C4-2B (cell line): ENCODE results near the gene CAPN9.

Experiments
- H3K27ac ChIP-seq: fragments of 450-650 bp; 2 replicates; pipeline ENCODE4 v1.5.1; 2017
- ZFX ChIP-seq: fragments of 450-650 bp; IDR thresholded peaks from 2 replicates; pipeline ENCODE4 v1.6.1; 2017
- TF ChIP-seq, protein P1 (sequence below): fragments of 450-650 bp; conservative IDR thresholded peaks from 2 replicates; pipeline ENCODE4 v1.5.1; 2017; ENCODE audit warnings: mild to moderate bottlenecking

Gene CAPN9

DNA sequence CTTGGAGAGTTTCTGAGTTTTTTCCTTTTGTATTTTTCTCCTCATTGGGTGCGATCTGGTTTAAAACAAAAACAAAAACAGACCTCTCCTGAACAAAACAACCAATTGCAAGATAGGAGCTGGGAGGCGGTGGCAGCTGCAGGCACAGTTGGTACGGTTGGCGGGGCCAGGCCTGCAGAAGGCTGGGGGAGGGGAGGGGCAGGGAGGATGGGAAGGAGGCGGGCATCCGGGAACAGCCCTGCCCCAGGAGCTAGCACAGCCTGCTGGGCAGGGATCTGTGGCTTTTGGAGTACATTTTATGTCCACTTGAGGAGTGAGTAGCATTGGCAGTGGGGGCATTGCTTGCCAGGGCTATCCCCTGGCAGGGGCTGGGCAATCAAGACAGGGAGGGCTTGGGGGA, 5.2 kb downstream of the CAPN9 start:
- H3K27ac ChIP-seq, result peak overlapping the region; percentile 92
- no peak for TF ChIP-seq ZFX
- TF ChIP-seq, protein P1, sequence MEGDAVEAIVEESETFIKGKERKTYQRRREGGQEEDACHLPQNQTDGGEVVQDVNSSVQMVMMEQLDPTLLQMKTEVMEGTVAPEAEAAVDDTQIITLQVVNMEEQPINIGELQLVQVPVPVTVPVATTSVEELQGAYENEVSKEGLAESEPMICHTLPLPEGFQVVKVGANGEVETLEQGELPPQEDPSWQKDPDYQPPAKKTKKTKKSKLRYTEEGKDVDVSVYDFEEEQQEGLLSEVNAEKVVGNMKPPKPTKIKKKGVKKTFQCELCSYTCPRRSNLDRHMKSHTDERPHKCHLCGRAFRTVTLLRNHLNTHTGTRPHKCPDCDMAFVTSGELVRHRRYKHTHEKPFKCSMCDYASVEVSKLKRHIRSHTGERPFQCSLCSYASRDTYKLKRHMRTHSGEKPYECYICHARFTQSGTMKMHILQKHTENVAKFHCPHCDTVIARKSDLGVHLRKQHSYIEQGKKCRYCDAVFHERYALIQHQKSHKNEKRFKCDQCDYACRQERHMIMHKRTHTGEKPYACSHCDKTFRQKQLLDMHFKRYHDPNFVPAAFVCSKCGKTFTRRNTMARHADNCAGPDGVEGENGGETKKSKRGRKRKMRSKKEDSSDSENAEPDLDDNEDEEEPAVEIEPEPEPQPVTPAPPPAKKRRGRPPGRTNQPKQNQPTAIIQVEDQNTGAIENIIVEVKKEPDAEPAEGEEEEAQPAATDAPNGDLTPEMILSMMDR, result no peak

DNA sequence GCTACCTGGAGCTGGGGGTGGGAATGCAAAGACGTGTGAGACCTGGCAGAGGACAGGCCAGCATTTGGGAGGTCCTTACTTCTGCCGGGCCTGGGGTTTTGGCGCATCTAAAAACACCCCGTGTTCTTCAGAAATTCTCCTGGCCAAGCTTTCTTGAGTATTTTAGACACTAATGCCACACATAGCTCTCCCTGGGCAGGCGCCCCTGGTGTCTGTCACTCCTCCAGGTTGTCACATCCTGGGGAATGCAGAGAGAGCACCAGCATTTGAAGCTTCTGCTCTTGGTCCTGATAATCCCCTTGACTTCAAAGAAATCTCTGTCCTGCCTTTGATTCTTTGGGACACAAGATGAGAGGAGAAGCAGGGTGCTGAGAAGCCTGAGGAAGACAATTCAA, 6.0 kb downstream of the CAPN9 start:
- no peak for TF ChIP-seq ZFX
- TF ChIP-seq, protein P1, result no peak
- peak overlapping the region; percentile 92 for H3K27ac ChIP-seq

DNA sequence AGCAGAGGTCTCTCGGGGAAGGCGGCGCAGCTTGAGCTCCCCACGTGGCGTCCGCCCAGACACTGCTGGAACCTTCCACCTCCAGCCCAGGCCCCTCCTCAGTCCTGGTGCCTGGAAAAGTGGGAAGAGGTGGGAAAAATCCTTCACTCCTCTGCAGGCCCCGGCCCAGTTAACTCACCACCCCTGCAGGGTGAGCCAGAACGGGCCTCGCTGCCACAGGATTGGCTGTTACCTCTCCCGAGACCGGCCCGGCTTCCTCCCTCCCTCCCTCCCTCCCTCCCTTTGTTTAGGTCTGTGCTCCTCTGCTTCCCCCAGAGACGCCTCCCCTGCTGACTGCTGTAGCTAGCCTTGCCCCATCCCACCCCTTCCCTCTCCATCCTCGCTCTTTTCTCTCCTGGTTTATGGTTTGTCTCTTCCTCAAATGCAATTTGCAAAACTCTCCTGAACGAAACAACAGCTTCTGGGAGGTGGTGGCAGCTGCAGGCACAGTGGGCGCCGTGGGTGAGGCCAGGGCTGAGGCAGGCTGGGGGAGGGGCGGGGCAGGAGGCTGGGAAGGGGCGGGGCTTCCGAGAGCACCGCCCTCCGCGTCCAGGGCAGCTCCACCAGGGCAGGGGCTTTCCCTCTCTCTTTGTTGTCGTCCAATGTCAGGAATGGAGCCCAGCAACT, 6.5 kb downstream of the CAPN9 start:
- TF ChIP-seq, protein P1, result no peak
- TF ChIP-seq ZFX, result no peak
- H3K27ac ChIP-seq, result peak overlapping the region; percentile 92

DNA sequence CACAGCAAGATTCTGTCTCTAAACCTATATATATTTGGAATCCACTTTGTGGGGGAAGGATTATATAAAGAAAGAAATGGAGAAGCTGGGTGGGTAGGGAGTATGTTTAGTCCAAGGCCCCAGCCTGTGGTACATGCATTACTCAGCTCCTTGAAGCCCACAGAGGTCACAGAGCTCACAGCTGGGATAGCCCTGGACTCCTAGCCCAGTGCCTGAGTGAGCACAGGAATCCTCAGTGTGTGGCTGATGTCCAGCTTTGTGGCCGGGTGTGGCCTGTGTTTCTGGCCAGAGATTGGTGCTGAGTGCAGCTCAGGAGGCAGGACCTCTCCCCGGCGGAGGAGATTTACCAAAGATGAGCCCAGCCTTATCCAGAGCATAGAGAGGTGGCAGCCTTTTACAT, 7.6 kb downstream of the CAPN9 start:
- H3K27ac ChIP-seq, result peak overlapping the region; percentile 23
- TF ChIP-seq, protein P1, result no peak
- no peak for TF ChIP-seq ZFX

DNA sequence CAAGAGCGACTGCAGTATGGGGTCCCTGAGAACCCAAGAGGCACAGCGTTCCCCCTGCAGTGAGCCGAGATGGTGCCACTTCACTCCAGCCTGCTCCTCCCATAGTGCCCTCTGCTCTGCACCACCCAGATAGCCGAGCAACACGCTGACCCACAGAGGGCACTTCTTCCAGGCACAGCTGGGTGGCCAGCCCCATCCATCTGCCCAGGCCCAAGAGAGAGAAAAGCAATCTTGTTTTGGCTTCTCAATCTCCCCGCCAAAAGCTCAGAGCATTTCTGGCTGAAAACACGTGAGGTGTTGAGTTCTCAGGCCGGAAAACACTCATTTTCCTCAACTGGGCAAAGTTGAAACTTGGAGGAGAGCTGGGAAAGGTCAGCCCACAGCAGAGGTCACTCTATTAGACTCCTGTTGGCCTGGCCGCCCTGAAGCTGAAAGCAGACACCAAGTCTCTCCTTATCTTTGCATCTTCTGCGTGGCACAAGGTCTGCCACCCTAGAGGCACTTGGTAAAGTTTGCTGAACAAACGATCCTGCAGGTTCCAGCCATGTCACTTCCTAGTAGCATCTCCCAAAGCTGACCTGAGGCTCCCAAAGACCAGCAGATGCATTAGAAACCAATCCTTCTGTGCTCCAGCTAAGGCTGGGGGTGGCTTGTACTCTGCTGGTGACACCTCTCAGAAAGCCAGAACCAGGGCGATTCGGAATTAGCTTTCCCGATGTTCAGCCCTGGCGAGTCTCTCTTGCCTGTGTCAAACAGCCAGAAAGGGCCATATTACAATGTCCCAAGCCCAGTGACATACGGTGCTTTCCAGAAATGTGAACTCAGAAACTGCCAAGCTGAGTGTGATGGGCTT, 10.9 kb downstream of the CAPN9 start:
- no peak for TF ChIP-seq ZFX
- TF ChIP-seq, protein P1, result no peak
- H3K27ac ChIP-seq, result peak overlapping the region; percentile 55

DNA sequence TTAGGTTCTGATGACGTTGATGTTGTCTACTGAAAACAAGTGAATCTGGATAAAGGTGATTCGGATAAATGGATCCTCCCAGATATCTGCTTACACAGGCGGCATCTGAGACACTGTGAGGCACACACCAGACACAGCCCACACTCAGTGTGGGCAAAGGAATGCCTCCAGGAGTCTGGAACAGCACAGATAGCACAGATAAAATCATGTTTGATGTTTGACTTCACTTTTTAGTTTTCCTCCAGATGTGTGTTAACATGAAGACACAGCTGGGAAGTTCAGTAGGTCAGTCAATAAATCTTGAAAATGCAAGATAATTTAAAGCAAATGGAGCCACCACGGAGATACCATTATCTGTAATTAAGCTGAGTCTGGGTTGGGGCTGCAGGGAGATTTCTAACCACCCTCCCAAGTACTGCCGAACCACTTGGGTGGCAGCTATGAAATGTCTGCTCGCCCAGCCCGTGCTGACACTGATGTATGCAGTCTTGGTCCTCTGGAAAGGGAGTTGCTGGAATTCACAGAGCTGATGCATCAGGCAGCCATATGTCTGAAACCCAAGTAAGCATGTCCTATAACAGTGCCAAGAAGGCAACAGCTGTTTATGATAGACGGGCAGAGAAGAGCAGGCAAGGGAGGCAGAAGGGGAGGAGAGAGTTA, 11.7 kb downstream of the CAPN9 start:
- peak overlapping the region; percentile 55 for H3K27ac ChIP-seq
- no peak for TF ChIP-seq ZFX
- TF ChIP-seq, protein P1, result no peak

DNA sequence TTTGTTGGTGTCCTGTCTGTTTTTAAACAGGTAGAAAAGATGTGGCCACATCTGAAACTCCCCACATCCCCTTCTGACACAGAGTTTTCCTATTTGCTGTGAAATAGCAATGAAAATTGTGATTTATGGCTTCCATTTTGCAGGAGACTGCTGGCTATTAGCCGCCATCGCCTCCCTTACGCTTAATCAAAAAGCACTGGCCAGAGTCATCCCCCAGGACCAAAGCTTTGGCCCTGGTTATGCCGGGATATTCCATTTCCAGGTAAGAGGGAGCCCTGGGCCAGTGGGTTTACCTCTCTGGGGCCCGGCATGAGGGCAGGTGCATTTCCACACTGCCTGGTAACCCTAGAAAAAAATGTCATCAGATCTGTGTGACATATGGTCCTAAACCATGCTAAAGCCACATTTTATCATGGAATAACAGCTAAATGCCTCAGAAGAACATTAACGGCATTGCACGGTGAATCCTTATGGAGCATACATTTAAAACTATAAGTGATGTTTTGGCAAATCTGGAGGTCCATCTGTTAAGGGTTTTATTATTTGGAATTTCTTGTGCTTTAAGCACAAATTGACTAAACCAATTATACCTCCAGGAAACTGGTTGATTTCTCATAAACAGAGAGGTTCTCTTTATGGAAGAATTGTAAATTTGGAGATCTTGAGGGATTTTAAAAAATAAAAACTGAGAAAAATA, 12.3 kb downstream of the CAPN9 start:
- TF ChIP-seq, protein P1, result no peak
- no peak overlapping the region for H3K27ac ChIP-seq
